Pulmonary artery endothelial cell (primary cell): ENCODE measurements around the gene CDKAL1. TPM values are rescaled to one million over a fixed set of nuclear protein-coding genes. Genes with fewer than 3 reads are reported as not detected.

ENCODE experiments used
- DNase-seq: peaks from one replicate; pipeline ENCODE4 v3.0.0-alpha.2; 2011; ENCODE audit warnings: low read depth, low spot score
- total RNA-seq: library from RNA; depleted of rRNA; stranded (reverse); fragments of >200 nt; gene quantifications from 2 replicates; pipeline ENCODE4 v1.2.3, GENCODE V29; 2014

The CDKAL1 gene
- total RNA-seq, 1 donor from 2014 or later = 21.8 TPM

- DNase-seq = no peak
Measured at GRCh38 chr6:20554326-20554725, 20.1 kb downstream of the CDKAL1 start.

GRCh38 chr6:20554817-20555216 is 20.6 kb downstream of the CDKAL1 start:
- DNase-seq = no peak

GRCh38 chr6:20559924-20560551 is 25.8 kb downstream of the CDKAL1 start:
- DNase-seq = no peak

- no peak for DNase-seq
Measured at GRCh38 chr6:20563377-20563776, 29.1 kb downstream of the CDKAL1 start.

- DNase-seq = no peak
Measured at GRCh38 chr6:20564269-20564668, 30.0 kb downstream of the CDKAL1 start.

- DNase-seq = no peak
Measured at GRCh38 chr6:20564777-20565176, 30.5 kb downstream of the CDKAL1 start.

- no peak for DNase-seq
Measured at GRCh38 chr6:20565342-20565741, 31.1 kb downstream of the CDKAL1 start.

GRCh38 chr6:20566109-20566508 is 31.9 kb downstream of the CDKAL1 start:
- DNase-seq = no peak

- DNase-seq = no peak
Measured at GRCh38 chr6:20569000-20569610, 34.8 kb downstream of the CDKAL1 start.

- no peak for DNase-seq
Measured at GRCh38 chr6:20571261-20571660, 37.0 kb downstream of the CDKAL1 start.

GRCh38 chr6:20572288-20572687 is 38.0 kb downstream of the CDKAL1 start:
- no peak for DNase-seq

- peak; percentile 50 for DNase-seq
Measured at GRCh38 chr6:20572940-20573339, 38.7 kb downstream of the CDKAL1 start.

GRCh38 chr6:20574355-20574754 is 40.1 kb downstream of the CDKAL1 start:
- no peak for DNase-seq

GRCh38 chr6:20575125-20575524 is 40.9 kb downstream of the CDKAL1 start:
- no peak for DNase-seq

GRCh38 chr6:20575704-20576451 is 41.6 kb downstream of the CDKAL1 start:
- no peak for DNase-seq

GRCh38 chr6:20577173-20577688 is 43.0 kb downstream of the CDKAL1 start:
- DNase-seq = no peak

GRCh38 chr6:20581070-20581469 is 46.8 kb downstream of the CDKAL1 start:
- no peak for DNase-seq

GRCh38 chr6:20582586-20583443 is 48.6 kb downstream of the CDKAL1 start:
- DNase-seq = no peak

- no peak for DNase-seq
Measured at GRCh38 chr6:20583444-20583800, 49.2 kb downstream of the CDKAL1 start.

- no peak for DNase-seq
Measured at GRCh38 chr6:20584100-20584731, 50.0 kb downstream of the CDKAL1 start.

GRCh38 chr6:20589266-20589665 is 55.0 kb downstream of the CDKAL1 start:
- DNase-seq = peak; percentile 5
